Suppressor macrophage treated with lipopolysaccharide for 4 hours (primary cell): ENCODE measurements around the gene MYOM1.
"Not testable (repeated sequence)": the region's sequence is repeated elsewhere in the genome, so short reads cannot be mapped to it uniquely, and the experiment has no call there.

Experiments
- DNase-seq: peaks from one replicate; pipeline ENCODE4 v3.0.0-alpha.2; 2020

Gene MYOM1

GRCh38 chr18:3075491-3075890, 144.3 kb downstream of the MYOM1 start:
- no peak for DNase-seq

- no peak for DNase-seq
These were observed 145.7 kb downstream of the MYOM1 start for GRCh38 chr18:3074087-3074486.

GRCh38 chr18:3073353-3073752, 146.4 kb downstream of the MYOM1 start:
- not testable (repeated sequence) for DNase-seq

GRCh38 chr18:3071676-3072075, 148.1 kb downstream of the MYOM1 start:
- DNase-seq: no peak

GRCh38 chr18:3069671-3070433, 149.9 kb downstream of the MYOM1 start:
- no peak for DNase-seq

- no peak for DNase-seq
These were observed 152.0 kb downstream of the MYOM1 start for GRCh38 chr18:3067722-3068121.

- no peak for DNase-seq
These were observed 152.6 kb downstream of the MYOM1 start for GRCh38 chr18:3067165-3067661.

- DNase-seq: no peak
These were observed 153.2 kb downstream of the MYOM1 start for GRCh38 chr18:3066341-3067110.

- not testable (repeated sequence) for DNase-seq
These were observed 156.0 kb downstream of the MYOM1 start for GRCh38 chr18:3063766-3064165.

- peak; percentile 40 for DNase-seq
These were observed 156.7 kb downstream of the MYOM1 start for GRCh38 chr18:3062798-3063680.

- no peak for DNase-seq
These were observed 158.0 kb downstream of the MYOM1 start for GRCh38 chr18:3061581-3062312.

- DNase-seq: no peak
These were observed 158.8 kb downstream of the MYOM1 start for GRCh38 chr18:3060667-3061580.

GRCh38 chr18:3059272-3059671, 160.5 kb downstream of the MYOM1 start:
- no peak for DNase-seq

GRCh38 chr18:3058328-3059191, 161.2 kb downstream of the MYOM1 start:
- no peak for DNase-seq

- DNase-seq: no peak
These were observed 162.2 kb downstream of the MYOM1 start for GRCh38 chr18:3057526-3057925.

- no peak for DNase-seq
These were observed 163.5 kb downstream of the MYOM1 start for GRCh38 chr18:3056311-3056710.

- DNase-seq: no peak
These were observed 164.0 kb downstream of the MYOM1 start for GRCh38 chr18:3055816-3056215.

- no peak for DNase-seq
These were observed 164.5 kb downstream of the MYOM1 start for GRCh38 chr18:3055186-3055728.

- DNase-seq: no peak
These were observed 165.0 kb downstream of the MYOM1 start for GRCh38 chr18:3054780-3055179.

GRCh38 chr18:3054214-3054613, 165.6 kb downstream of the MYOM1 start:
- no peak for DNase-seq
